HG03378 (cell line): ENCODE results near the gene TNNI3K.
A peak's percentile ranks its signal among the peaks of the same experiment; 100 is the strongest.

ENCODE experiments used
- ATAC-seq: cut with Tn5 transposase; IDR thresholded peaks from one replicate; pipeline ENCODE4 v1.9.1; 2021; ENCODE audit warnings: mild to moderate bottlenecking, moderate library complexity; ENCODE audit not compliant: unreplicated experiment

TNNI3K gene

DNA sequence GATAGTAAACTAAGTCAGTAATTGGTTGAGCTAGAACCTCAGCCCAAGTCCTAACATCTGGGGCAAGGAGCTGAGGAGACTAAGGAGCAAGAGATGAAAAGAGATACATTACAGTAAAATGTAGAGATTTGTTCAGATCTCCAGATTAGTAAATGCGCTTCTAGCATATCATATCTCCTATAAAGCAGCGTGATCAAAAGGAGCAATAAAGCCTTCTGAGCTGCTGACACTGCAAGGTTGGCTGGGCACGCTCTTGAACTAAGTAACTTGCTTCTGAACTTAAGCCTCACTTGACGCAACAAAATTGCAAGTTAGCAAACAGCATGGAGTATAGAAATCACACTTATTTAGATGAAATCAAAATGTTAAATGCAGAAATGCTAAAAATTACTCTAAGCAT, 196.3 kb downstream of the TNNI3K start:
- no peak for ATAC-seq

DNA sequence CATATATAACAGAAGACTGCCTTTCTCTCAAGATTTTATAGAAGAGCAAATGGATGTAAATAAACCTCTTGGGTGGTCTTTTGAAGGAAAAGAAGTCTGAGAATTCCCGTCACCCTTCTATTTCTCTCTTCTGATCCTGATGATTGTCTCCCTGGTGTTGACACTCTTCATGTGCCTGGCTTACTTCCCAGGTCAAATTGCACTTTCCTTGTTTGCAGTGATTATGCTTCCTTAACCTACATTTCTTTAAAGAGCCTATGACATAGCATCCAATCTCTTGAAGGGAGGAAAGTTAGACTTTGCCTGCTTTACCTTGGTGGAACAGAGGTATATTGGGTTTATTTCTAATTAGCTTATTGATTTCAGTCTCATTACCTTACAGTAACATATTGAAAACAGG, 197.1 kb downstream of the TNNI3K start:
- ATAC-seq = no peak

DNA sequence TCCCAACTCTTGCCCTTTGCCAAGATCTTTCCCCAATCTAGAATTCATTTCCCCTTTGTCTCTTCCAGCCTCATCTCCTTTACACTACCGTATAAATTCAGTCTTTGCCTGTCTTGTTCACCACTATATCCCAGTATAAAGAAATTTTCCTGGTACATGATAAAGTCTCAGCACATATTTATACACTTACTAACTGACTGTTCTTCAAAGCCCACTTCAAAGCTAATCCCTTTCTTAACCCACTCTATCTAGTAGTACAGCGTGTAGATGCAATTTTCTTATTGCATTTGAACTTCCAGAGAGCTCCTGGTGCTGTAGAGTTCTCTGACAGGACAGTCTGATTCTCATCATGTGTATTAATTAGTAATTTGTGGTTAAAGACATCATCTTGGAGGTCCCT, 199.1 kb downstream of the TNNI3K start:
- no peak for ATAC-seq

DNA sequence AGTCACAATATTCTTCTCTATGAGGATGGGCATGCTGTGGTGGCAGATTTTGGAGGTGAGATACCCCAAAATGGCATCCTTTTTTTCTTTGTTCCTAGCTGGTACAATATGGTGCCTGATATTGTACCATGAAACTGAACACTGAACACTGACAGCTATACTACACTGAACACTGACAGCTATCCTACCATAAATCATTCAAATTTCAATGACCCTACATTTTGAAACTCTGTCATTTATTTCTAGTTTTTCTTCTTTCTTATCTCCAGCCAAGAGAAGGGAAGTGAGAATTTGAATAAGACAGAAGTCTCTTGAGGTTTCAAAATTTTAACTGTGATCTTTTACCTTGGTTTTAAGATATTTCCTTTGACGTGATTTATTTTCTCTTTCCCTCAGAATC, 200.9 kb downstream of the TNNI3K start:
- no peak for ATAC-seq

DNA sequence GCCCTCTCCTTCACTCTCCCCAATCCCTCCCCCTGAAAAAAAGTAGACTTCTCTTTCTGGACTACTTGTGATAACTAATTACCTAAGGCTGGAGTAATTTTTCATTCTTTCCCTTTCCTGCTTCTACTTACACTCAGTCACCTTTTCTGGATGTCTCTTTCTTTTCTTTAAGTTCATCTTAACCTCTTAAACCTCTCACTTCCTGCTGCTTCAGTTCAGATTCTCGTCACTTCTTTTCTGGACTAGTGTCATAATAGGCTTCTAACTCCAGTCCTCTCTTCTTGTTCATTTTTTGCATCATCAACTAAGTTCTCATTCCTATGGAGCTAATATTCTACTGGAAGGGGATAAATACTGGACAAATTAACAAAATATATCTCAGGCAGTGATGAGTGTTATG, 201.8 kb downstream of the TNNI3K start:
- ATAC-seq = no peak

DNA sequence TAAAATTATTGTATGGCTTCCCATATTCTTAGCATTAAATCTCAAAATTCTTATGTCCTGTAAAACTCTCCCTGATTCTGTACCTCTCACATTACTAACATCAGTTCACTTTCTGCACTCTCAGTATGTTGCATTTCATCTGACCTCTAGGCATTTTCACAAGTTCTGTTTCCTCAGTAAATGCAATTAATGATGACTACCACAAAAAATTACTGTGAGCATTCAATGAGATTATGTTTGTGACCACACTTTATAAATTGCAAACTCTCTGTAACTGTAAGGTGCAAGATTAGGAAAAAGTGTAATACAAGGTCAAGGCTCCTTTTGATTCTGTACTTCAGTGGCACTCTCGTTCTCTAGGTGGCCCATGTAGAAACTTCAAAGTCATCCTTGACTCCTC, 216.8 kb downstream of the TNNI3K start:
- no peak for ATAC-seq

DNA sequence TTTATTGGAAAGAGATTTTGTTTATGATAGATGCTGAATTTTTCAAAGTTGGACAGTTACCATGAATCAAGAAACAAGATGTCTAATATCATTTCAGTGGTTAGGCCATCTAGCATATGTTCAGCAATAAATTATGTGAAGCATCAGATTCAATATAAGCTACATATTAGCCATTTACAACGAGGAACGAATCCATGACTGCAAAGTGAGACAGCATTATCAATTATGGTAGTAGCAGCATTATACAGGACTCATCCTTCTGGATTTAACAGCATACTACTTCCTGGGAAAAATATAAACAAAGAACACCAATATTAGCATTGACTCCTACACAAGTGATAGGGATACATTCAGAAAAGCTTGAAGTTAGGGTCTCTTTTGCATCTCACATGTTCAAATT, 218.1 kb downstream of the TNNI3K start:
- no peak for ATAC-seq

DNA sequence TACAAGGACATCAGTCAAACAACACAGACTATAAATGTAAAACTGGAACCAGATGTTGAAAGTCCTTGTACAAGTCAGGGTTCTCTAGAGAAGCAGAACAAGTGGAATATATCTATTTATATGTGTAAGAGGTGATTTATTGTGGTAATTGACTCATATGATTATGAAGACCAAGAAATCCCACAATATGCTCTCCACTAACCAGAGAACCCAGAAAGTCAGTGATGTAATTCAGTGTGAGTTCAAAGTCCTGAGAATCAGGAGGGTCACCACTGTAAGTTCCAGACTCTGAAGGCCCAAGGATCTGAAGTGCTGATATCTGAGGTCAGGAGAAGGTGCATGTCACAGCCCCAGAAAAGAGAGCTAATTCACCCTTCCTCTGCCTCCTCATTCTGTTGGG, 220.2 kb downstream of the TNNI3K start:
- no peak for ATAC-seq

DNA sequence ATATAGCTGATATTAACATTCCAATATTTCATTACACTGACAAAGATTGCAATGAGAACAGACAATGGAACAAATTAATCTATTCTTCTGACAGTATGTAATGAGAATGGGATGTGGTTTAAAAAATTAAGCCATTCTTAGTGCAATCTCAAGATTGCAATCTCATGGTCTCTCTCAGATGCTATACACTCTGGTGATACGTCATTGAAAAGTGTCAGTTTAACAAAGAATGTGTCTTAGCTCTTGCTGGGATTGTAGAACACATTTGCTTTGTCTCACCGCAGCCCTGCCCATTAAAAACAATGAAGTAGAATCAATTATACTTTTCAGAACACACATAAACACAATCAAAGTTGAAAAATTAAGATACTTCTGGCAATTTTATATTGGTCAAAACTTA, 222.1 kb downstream of the TNNI3K start:
- no peak for ATAC-seq

DNA sequence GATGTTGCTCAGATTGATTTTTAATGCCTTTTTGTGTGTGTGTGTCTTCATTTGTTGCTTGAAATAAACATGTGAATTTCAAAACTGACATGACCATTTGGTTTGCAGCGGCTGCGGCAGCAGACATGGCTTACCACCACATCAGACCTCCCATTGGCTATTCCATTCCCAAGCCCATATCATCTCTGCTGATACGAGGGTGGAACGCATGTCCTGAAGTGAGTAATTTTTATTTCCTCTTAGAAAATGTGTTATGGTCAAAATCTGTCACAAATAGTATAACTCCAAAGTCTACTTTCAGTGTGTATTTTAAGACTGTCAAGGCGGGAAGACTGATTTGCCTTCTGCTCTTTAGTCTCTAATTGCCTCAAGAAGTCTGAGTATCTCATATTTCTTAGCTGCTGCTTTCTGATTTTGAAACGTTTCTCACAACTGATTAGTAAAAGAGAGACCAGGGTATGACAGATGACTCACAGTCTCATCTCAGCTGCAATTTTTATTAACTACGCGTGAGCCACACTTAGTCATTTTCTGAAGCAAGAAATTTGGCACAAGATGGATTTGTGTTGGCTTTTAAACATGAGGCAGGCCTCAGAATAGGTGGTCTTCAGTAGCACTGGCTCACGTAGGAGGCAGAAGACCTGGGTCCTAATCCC, 228.3 kb downstream of the TNNI3K start:
- ATAC-seq = peak; percentile 88

DNA sequence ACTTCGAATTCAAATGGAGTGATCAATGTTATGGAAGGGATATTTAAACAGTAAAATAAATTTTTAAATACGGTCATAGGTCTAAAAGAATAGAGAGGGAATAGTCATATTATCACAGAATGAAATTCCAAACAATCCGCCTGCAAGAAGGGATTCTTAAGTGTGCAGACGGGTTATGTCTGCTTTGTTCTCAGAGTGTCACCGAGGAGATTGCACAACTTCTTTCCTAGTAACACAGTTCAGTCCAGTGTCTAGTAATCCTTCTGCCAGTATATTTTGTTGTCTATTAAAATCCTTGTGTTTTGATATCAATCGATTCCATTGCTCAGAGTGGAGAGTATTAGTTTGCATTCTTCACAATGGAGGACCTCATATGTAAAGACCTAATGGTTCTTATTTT, 228.8 kb downstream of the TNNI3K start:
- no peak for ATAC-seq

DNA sequence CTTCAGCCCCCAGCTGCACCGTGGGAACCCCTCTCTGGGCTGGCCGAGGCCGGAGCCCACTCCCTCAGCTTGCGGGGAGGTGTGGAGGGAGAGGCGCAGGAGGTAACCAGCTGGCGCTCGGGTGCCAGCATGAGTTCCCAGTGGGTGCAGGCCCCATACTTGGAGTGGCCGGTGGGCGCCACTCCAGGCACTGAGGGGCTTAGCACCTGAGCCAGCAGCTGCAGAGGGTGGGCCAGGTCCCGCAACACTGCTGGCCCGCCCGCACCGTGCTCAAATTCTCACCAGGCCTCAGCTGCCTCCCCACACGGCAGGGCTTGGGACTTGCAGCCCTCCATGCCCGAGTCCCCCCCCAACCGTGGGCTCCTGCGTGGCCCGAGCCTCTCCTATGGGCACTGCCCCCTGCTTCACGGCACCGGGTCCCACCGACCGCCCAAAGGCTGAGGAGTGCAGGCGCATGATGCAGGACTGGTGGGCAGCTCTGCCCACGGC, 230.1 kb downstream of the TNNI3K start:
- ATAC-seq = no peak

DNA sequence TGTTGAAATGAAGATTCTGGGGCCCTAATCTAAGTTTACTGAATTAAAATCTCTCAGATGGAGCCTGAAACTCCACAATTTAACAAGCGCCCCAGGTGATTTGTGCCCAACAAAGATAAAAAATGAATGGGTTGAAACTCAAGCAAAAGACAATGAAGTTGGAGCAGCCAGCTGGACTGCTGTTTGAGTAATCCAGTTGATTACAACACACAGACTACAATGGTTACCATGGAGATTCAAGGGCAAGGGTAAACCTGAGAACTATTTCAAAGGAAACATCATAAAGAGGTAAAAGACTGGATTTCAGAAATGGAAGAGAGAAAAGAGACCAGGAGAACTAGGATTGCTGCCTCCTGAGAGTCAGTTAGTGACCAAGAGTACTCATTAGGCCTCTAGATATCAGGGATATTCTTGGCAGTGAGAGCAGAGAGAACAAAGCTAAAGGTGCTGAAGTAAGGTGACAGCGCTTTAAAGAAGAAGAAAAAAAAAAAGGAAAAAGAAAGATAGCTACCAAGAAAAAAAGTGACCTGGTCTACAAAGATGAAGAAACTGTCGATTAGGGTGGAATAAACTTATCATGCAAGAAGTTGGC, 232.7 kb downstream of the TNNI3K start:
- no peak for ATAC-seq

DNA sequence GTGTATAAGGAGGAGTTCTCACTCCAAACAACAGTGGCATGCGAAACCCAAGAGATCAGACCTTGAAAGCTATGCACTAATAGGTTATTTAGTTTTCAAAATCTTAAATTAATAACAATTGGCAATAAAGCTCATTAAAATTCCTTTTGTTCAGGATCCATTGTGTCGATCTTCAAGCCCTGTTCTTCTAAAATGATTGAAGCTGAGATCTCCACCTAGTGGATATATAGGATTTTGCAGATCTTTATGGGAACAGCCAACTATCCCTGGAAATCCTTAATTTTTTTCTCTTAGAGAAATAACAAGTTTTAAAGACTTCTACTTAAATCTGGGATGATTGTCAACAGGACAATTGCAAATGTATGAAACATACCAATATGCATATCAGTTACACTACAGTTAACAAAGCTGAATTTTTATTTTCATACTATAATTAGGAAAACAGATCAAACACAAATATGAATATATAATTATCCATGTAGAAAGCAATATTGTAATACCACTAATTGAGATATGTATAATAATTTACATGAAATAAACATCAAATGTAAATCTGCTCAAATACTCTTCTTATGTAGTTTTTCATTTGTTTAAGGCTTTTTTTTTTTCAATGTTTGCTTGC, 233.9 kb downstream of the TNNI3K start:
- ATAC-seq = peak; percentile 71

DNA sequence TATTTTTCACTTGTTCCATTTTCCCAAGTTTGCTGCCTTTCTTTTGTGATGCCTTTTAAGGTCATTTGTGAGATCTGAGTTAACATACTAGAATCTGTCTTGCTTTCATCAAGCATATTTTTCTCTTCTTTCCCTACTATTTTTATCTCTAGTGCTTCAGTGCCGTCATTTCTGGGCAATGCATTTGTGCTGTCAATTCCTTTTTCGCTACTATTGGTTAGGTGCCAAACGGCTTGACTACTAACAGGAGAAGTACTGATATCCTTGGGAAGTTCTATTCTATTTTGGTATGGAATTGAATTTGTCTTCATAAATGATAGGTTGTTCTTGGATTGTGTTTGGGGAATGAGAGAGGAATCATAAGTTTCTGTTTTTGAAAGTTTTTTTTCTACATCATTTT, 235.1 kb downstream of the TNNI3K start:
- no peak for ATAC-seq

DNA sequence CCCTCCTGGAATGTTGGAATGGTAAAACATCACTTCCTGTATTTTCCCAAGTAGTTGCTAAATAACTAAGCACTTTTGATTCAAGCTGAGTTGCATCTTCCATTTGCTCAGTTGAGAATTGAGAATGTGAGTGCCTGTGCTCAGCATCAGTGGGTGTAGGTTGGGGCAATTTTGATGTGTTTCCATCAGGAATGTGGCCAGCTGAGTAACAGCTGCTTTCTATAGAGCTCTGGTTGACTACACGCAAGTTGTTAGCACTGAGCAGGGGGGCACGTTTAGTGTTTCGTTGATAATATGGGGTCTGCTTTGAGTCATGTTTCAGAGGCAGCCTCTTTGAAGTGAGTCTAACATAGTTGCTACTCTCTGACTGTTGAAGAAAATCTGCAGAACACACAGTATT, 235.7 kb downstream of the TNNI3K start:
- ATAC-seq = no peak

DNA sequence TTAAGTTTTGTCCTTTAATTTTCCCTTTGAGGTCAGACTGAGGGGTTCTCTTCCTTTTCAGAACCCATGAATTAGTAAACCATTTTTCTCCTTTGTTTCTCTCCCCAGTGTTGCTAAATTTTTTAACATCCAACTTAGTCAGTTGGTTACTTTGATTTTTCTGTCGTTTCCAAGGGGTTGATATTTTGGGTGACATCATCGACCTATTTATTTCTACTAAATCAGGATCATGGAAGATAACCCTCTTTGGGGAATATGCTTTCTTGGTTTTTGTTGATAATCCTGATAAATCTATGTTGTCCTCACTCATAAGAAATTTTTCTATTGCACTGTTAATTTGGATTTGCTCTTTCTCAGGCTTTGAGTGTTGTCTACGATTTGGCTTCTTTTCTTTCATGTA, 236.3 kb downstream of the TNNI3K start:
- ATAC-seq = no peak

DNA sequence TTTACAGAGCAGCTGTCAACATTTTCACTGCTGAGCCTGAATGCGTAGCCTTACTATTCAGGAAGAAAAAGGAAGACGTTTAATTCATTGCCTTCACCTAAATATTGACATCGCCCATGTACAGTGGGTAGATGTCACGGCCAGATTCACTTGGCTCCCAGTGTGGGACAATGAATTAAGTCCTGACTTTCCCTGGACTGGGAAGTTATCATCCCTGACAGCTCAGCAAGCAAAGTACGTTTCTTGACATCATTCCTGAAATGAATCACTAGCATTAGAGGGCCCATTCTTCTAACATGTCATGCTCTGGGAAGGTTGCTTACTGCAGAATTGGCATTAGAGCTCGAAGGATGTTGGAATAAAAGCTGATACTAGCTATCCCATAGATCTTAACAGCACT, 239.4 kb downstream of the TNNI3K start:
- no peak for ATAC-seq

DNA sequence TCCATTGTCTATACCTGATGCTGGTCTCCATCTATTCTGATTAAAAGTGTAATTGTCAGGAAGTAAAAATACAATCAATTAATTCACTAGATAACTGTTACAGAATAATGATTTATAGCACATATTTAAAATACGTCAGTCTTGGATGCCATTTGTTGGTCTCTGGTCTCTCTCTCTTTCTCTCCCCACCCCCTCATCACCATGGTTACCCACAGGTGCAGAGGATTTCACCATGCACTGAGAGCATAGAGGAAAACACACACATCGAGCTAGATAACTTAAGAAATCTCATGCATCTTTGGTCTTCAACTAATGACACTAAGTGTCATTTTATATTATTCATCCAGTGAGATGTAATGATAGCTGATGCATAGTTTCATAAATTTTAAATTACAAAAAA, 243.8 kb downstream of the TNNI3K start:
- no peak for ATAC-seq

DNA sequence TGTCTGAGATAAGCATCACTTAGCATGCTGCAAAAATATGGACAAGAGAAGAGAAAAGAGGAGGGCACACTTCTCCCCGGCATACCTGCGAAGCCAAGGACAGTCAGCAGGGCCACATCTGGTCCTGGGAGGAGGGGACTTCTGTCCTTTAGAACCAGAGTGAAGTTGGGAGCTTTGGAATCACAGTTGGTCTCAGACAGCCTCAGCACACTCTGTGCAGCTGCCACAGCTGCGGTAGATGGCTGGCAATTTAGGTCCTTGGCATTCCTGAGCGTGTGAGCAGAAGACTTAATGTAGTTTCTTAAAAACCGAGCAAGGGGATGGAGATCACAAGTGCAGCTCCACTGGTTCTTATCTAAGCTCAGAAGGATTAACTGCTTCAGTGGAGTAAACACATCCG, 244.9 kb downstream of the TNNI3K start:
- no peak for ATAC-seq

DNA sequence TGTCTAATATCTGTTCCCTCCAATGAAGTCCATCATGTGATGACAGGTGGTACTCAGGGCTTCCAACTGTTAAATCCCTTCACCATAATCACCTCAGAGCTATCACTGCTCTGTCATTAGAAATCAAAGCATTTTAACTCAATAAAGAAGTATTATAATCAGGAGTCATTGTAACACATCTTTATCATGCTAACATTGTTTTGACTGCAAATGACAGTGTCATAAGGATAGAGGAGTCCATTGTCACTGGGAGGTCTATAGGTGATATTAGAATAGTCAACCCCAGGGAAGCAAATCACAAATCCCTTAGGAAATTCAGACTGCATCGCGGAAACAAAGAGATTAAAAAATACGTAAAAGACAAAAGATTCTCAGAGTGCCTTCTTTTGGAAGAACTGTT, 246.4 kb downstream of the TNNI3K start:
- ATAC-seq = no peak

DNA sequence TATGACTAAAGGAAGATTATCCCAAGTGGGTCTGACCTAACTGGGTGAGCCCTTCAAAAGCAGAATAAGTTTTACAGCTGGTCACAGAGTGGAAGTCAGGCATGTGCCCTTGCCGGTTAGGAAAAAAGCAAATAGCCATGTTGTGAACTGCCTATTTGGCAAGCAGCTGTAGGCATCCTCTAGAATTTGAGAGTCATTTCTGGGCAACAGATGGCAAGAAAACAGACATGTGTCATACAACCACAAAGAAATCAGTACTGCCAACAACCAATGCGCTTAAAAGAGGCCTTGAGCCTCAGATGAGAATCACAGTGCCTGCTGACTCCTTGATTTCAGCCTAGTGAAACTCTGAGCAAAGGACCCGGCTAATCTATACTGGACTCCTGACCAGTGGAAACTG, 250.4 kb downstream of the TNNI3K start:
- ATAC-seq = no peak

DNA sequence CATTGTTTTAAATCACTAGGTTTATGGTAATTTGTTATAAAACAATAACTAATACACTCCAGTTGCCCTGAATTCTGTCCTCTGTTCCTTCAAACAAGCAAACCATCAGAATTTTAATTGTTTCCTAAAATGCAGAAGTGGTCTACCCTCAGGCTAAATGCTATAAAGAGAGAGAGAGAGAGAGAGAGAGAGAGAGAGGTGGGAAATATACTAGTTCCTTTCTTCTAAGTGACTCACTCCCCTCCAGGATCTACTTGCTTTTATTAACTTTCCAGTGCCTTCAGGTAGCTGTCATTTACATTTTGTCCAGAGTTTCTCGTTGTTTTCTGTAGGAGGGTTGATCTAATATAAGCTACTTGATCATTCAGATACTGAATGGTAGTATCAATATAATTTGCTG, 250.8 kb downstream of the TNNI3K start:
- ATAC-seq = no peak
